Coronary artery (tissue), 2 donors: ENCODE data around the gene LRPPRC.

Experiments
- DNase-seq: peaks from one replicate; pipeline ENCODE4 v3.0.0-alpha.2; 2017; ENCODE audit warnings: low spot score
- H3K27ac ChIP-seq, 2 donors: fragments of 200-600 bp; sonication (generic); one replicate each; pipeline ENCODE4 v1.5.1; 2016 to 2019
- H3K4me3 ChIP-seq: fragments of 200-600 bp; sonication (generic); 2 replicates; pipeline ENCODE4 v1.5.1; 2016; ENCODE audit warnings: mild to moderate bottlenecking, moderate library complexity
- CTCF ChIP-seq: fragments of 200-600 bp; sonication (generic); IDR thresholded peaks from one replicate; pipeline ENCODE4 v1.5.1; 2019; ENCODE audit warnings: antibody characterized with exemption

LRPPRC gene

GRCh38 chr2:44001716-44002115, 5.9 kb upstream of the LRPPRC start:
- no peak overlapping the region for H3K4me3 ChIP-seq
- no peak for DNase-seq
- no peak overlapping the region for H3K27ac ChIP-seq
- no peak for TF ChIP-seq CTCF

DNA sequence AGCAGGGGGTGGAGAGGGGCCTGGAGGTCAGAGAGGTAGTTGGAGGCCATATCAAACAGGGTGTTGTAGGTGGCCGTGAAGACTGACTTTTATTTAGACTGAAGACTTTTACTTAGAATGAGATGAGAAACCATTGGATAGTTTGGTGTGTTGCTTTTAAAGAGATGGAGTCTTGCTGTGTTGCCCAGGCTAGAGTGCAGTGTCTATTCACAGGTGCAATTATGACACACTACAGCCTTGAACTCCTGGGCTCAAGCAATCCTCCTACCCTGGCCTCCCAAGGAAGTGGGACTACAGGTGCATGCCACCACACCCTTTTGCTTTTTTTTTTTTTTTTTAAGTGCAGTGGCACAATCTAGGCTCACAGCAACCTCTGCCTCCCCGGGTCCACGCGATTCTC, 2.5 kb upstream of the LRPPRC start:
- no peak overlapping the region for H3K4me3 ChIP-seq
- H3K27ac ChIP-seq = no peak overlapping the region
- no peak for TF ChIP-seq CTCF
- no peak for DNase-seq

DNA sequence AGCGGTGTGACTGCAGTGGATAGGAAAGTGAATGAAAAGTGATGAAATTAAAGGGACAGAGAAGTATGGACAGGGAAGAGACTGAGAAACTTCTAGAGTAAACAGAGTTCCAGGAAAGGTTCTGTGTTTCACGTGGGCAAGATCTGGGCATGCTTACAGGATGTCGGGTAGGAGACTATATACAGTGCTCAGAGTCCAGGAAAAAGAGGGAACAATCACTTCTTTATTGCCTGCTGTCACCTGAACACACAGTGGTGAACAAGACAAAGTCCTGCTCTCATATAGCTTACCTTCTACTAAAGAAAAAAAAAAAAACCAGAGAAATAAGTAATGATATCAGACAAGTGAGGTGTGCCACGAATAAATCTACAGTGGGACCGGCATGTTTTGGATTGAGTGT, 2.4 kb downstream of the LRPPRC start:
- no peak for DNase-seq
- H3K27ac ChIP-seq = no peak overlapping the region
- TF ChIP-seq CTCF = no peak
- no peak overlapping the region for H3K4me3 ChIP-seq

GRCh38 chr2:43989545-43989944, 6.2 kb downstream of the LRPPRC start:
- DNase-seq = no peak
- Histone ChIP-seq H3K27ac (no peak overlapping the region), H3K4me3 (no peak overlapping the region)
- TF ChIP-seq CTCF = no peak

DNA sequence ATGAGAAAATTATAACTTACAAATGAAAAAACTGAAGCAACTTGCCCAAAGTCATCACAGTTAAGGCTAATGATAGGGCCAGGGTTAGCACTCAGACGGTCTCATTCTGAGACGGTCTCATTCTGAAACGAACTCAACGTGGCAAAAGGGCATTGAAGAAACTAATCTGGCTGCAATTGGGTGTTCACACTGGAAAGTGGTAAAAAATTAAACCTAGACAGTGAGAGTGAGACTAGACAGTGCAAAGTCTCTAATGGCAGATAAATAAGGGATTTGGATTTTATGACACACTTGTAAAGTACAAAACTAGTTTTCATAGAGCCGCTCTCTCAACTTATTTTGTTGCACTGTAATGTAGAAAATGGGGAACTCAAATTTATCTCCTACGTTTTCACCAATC, 9.2 kb downstream of the LRPPRC start:
- no peak for DNase-seq
- no peak overlapping the region for H3K4me3 ChIP-seq
- no peak for TF ChIP-seq CTCF
- no peak overlapping the region for H3K27ac ChIP-seq

GRCh38 chr2:43985359-43985758, 10.4 kb downstream of the LRPPRC start:
- DNase-seq = no peak
- no peak for TF ChIP-seq CTCF
- Histone ChIP-seq H3K27ac (no peak overlapping the region), H3K4me3 (no peak overlapping the region)

DNA sequence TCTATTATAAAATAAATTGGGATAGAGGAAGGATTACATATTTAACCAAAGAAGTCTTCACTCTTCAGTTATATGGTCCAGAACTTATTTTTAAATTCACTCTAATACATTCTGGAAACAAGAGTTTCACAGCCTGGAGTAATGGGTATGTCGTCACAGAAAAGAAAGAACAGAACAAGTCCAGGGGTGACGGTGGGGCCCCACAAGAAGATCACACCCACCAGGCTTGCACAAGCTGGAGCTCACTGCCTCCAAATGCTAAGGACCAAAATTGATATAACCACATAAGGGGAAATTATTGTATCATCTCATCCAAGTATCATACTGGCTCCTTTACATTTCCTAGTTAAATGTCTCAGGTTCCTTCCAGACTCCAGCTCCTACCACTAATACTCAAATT, 11.3 kb downstream of the LRPPRC start:
- no peak for TF ChIP-seq CTCF
- no peak for DNase-seq
- no peak overlapping the region for H3K27ac ChIP-seq

More for the DNA sequence above, 11.3 kb downstream of the LRPPRC start:
- no peak overlapping the region for H3K4me3 ChIP-seq
